Gastrocnemius medialis (tissue), 4 donors: Measurements from ENCODE around the gene EVL. TPM values are rescaled to one million over a fixed set of nuclear protein-coding genes. Genes with fewer than 3 reads are reported as not detected.
"Not testable (repeated sequence)": the region's sequence is repeated elsewhere in the genome, so short reads cannot be mapped to it uniquely, and the experiment has no call there.

Source experiments
- ATAC-seq, 2 donors: fragments of 150-250 bp; one replicate each; pipeline ENCODE4 v1.9.1; 2016
- DNase-seq, 2 donors: peaks; one replicate each; pipeline ENCODE4 v3.0.0-alpha.2; 2019
- H3K27ac ChIP-seq, 4 donors: fragments of 200-600 bp; sonication (generic); 1 replicate in 1 of 4; 2 replicates in 3 of 4; pipeline ENCODE4 v1.5.1; 2016 to 2018; ENCODE audit warnings: mild to moderate bottlenecking in 2 of 4, moderate library complexity in 1 of 4
- H3K27me3 ChIP-seq, 3 donors: fragments of 200-600 bp; sonication (generic) in 2 of 3; 1 replicate in 1 of 3; 2 replicates in 2 of 3; pipeline versions ENCODE4 v1.5.1 to v1.6.0; 2016 to 2019; ENCODE audit warnings: mild to moderate bottlenecking in 1 of 3, moderate library complexity in 1 of 3
- H3K36me3 ChIP-seq, 2 donors: fragments of 200-600 bp; sonication (generic) in 1 of 2; one replicate each; pipeline ENCODE4 v1.5.1; 2017 to 2018
- H3K4me1 ChIP-seq, 2 donors: fragments of 200-600 bp; sonication (generic) in 1 of 2; one replicate each; pipeline ENCODE4 v1.5.1; 2016 to 2017; ENCODE audit warnings: mild to moderate bottlenecking in 2 of 2
- H3K4me3 ChIP-seq, 4 donors: fragments of 200-600 bp; sonication (generic) in 3 of 4; 1 replicate in 1 of 4; 2 replicates in 3 of 4; pipeline ENCODE4 v1.5.1; 2016 to 2019; ENCODE audit warnings: mild to moderate bottlenecking in 2 of 4
- H3K9me3 ChIP-seq, 3 donors: fragments of 200-600 bp; sonication (generic) in 2 of 3; 1 replicate in 1 of 3; 2 replicates in 2 of 3; pipeline ENCODE4 v1.5.1; 2016 to 2019
- CTCF ChIP-seq, 5 experiments: fragments of 450-650 bp in 3 of 5; fragments of 200-600 bp in 2 of 5; sonication (generic) in 2 of 5; IDR thresholded peaks in 4 of 5; conservative IDR thresholded peaks in 1 of 5; 1 replicate in 4 of 5; 2 replicates in 1 of 5; pipeline ENCODE4 v1.5.1; 2016 to 2019; ENCODE audit warnings: antibody characterized with exemption in 5 of 5, mild to moderate bottlenecking in 3 of 5, moderate library complexity in 3 of 5
- POLR2A ChIP-seq, 2 donors: fragments of 450-650 bp; IDR thresholded peaks; one replicate each; pipeline ENCODE4 v1.6.1; 2017; ENCODE audit warnings: antibody characterized with exemption in 2 of 2, mild to moderate bottlenecking in 2 of 2, moderate library complexity in 2 of 2
- in situ Hi-C, 4 donors: fragments of 200-750 bp; cut with MboI; loops; one replicate each; pipeline versions ENCODE4 v1.15.0 to v1.8.0; 2017; ENCODE audit warnings: low sequenced_read_pairs in 4 of 4
- intact Hi-C: fragments of 100-400 bp; cut with DNase I; formaldehyde crosslinking; loops from one replicate; pipeline ENCODE4 v1.15.1; 2023; ENCODE audit warnings: low total_unique reads
- total RNA-seq, 4 donors: library from RNA; depleted of rRNA; stranded (reverse); fragments of >200 nt; gene quantifications; one replicate each; pipeline versions ENCODE4 v1.1.0 to v1.2.3, GENCODE V29; 2016

Gene EVL
- total RNA-seq, 4 donors from 2014 or later: 5.8 to 14.3 (median 9.5) TPM

DNA sequence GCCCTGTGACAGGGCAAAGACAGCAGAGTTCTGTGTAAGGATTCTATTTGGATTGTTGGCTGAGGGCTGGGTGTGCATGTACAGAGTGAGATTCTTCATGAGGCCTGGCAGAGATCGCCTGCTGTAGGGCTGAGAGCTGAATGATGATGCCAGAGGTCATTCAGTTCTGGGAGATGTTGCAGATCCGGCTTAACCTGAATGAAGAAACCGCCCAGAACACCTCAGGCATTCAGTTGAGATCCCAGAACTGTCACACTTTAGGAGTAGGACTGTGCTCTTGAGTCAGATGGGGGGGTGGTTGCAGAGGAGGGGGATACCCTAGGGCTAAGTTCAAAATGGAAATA, 5.8 kb upstream of the EVL start:
- H3K36me3 ChIP-seq: no peaks in the 10 kb centered on the region
- no peaks in the 10 kb centered on the region for H3K27me3 ChIP-seq
- H3K4me3 ChIP-seq: no peak overlapping the region
- H3K4me1 ChIP-seq: peaks cover 0 to 3% of the 10 kb centered on the region in 2 donors
- H3K9me3 ChIP-seq: no peaks in the 10 kb centered on the region
- TF ChIP-seq CTCF (IDR thresholded peaks at IDR 0.05 in 4 of 5, conservative IDR thresholded peaks at IDR 0.05 in 1 of 5) (no peak), POLR2A (IDR thresholded peaks at IDR 0.05) (no peak)
- no peak overlapping the region for H3K27ac ChIP-seq
- intact Hi-C loops: no loop called here
- ATAC-seq: no peak
- no peak for DNase-seq
- in situ Hi-C loops: no loop called here

- no peaks in the 10 kb centered on the region for H3K36me3 ChIP-seq
- ATAC-seq: no peak
Observed at GRCh38 chr14:100060760-100061159, 4.5 kb upstream of the EVL start.

GRCh38 chr14:100062590-100062989, 2.6 kb upstream of the EVL start:
- no peaks in the 10 kb centered on the region for H3K36me3 ChIP-seq
- DNase-seq (no peak), ATAC-seq (no peak)
- in situ Hi-C loops (no loop called here), intact Hi-C loops (no loop called here)
- no peak overlapping the region for H3K4me3 ChIP-seq
- no peaks in the 10 kb centered on the region for H3K9me3 ChIP-seq
- H3K4me1 ChIP-seq: peaks cover 3 to 5% of the 10 kb centered on the region in 2 donors
- H3K27me3 ChIP-seq: no peaks in the 10 kb centered on the region
- TF ChIP-seq POLR2A (IDR thresholded peaks at IDR 0.05) (no peak), CTCF (IDR thresholded peaks at IDR 0.05 in 4 of 5, conservative IDR thresholded peaks at IDR 0.05 in 1 of 5) (no peak)
- no peak overlapping the region for H3K27ac ChIP-seq

More at GRCh38 chr14:100060760-100061159, 4.5 kb upstream of the EVL start:
- no peak overlapping the region for H3K27ac ChIP-seq
- no peaks in the 10 kb centered on the region for H3K27me3 ChIP-seq
- intact Hi-C loops (no loop called here), in situ Hi-C loops (no loop called here)
- no peak for DNase-seq
- H3K9me3 ChIP-seq: no peaks in the 10 kb centered on the region
- H3K4me3 ChIP-seq: no peak overlapping the region
- TF ChIP-seq POLR2A (IDR thresholded peaks at IDR 0.05): no peak
- TF ChIP-seq CTCF (IDR thresholded peaks at IDR 0.05 in 4 of 5, conservative IDR thresholded peaks at IDR 0.05 in 1 of 5): no peak
- H3K4me1 ChIP-seq: peaks cover 0 to 3% of the 10 kb centered on the region in 2 donors

GRCh38 chr14:100063314-100063941, 1.8 kb upstream of the EVL start:
- ATAC-seq: no peak
- H3K27ac ChIP-seq: no peak overlapping the region
- H3K9me3 ChIP-seq: no peaks in the 10 kb centered on the region

DNA sequence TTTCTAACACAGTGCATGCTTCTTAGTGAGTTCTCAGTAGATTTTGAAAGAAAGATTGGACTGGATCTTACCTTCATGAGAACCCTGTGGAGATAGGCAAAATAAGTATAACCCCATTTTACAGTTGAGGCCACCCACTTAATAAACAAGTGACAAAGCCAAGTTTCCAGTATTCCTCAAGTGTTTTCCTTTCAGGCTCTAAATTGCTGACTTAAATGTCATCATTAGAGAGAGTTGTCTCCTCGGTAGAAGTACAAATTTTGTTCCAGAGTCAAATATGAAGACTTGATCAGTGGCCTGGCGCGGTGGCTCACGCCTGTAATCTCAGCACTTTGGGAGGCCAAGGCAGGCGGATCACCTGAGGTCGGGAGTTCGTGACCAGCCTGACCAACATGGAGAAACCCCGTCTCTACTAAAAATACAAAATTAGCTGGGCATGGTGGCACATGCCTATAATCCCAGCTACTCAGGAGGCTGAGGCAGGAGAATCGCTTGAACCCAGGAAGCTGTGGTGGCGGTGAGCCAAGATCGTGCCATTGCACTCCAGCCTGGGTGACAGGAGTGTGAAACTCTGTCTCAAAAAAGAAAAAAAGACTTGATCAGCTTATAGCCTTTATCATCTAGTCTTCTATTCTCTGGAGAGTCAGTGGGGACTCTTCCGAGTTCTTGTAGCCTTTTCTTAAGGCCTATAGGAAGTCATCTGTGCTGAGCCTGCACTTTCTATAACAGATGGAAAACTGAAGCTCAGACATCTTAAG, 708 bp upstream of the EVL start:
- intact Hi-C loops: loop anchor here (5.0 kb wide), 1 partner anchor 43 kb away; no protein-coding TSS in a partner anchor
- H3K27me3 ChIP-seq, H3K4me3 ChIP-seq, in situ Hi-C loops, ATAC-seq, H3K36me3 ChIP-seq, DNase-seq, H3K4me1 ChIP-seq, H3K27ac ChIP-seq, H3K9me3 ChIP-seq: not testable (repeated sequence)

More at GRCh38 chr14:100063314-100063941, 1.8 kb upstream of the EVL start:
- TF ChIP-seq CTCF (IDR thresholded peaks at IDR 0.05 in 4 of 5, conservative IDR thresholded peaks at IDR 0.05 in 1 of 5) (no peak), POLR2A (IDR thresholded peaks at IDR 0.05) (no peak)
- no peak for DNase-seq
- in situ Hi-C loops (no loop called here), intact Hi-C loops (no loop called here)
- Histone ChIP-seq H3K36me3 (no peaks in the 10 kb centered on the region), H3K4me1 (peaks cover 3 to 5% of the 10 kb centered on the region in 2 donors), H3K4me3 (no peak overlapping the region), H3K27me3 (no peaks in the 10 kb centered on the region)
